Keratinocyte (primary cell): ENCODE measurements around the gene ZNF792. TPM values are rescaled to one million over a fixed set of nuclear protein-coding genes. Genes with fewer than 3 reads are reported as not detected.

Source experiments
- DNase-seq: peaks from one replicate; pipeline ENCODE4 v3.0.0-alpha.2; 2011; ENCODE audit warnings: low read depth, missing footprints, low spot score
- FAIRE-seq: peaks from 2 replicates; lab custom pipeline; 2011; peaks lifted over from hg19 to GRCh38; lab: Jason Lieb, UNC
- H2AFZ ChIP-seq: 2 replicates; pipeline ENCODE4 v1.6.0; 2012; ENCODE audit warnings: low read length, control low read depth, inconsistent platforms; ENCODE audit not compliant: control insufficient read depth
- H3K27ac ChIP-seq: 2 replicates; pipeline ENCODE4 v1.5.1; 2011; ENCODE audit warnings: low read length; ENCODE audit not compliant: control insufficient read depth, insufficient read depth
- H3K27me3 ChIP-seq: 3 replicates; pipeline ENCODE4 v1.6.0; 2011; ENCODE audit warnings: low read length; ENCODE audit not compliant: control insufficient read depth, insufficient read depth; ENCODE audit errors: extremely low read depth
- H3K36me3 ChIP-seq, 2 experiments: 2 replicates in 1 of 2; 3 replicates in 1 of 2; pipeline ENCODE4 v1.5.1; 2011; ENCODE audit warnings: low read length in 2 of 2, mild to moderate bottlenecking in 1 of 2; ENCODE audit not compliant: control insufficient read depth in 2 of 2, insufficient read depth in 2 of 2; ENCODE audit errors: extremely low read depth in 1 of 2
- H3K4me1 ChIP-seq: 3 replicates; pipeline ENCODE4 v1.5.1; 2011; ENCODE audit warnings: low read length; ENCODE audit not compliant: control insufficient read depth, insufficient read depth; ENCODE audit errors: extremely low read depth
- H3K4me2 ChIP-seq: 3 replicates; pipeline ENCODE4 v1.6.0; 2011; ENCODE audit warnings: low read depth, low read length; ENCODE audit not compliant: control insufficient read depth, insufficient read depth; ENCODE audit errors: extremely low read depth
- H3K4me3 ChIP-seq, 3 experiments: fragments of 200-600 bp in 1 of 3; sonication (generic) in 1 of 3; 2 replicates in 2 of 3; 3 replicates in 1 of 3; pipeline ENCODE4 v1.5.1; 2011 to 2016; ENCODE audit warnings: low read length in 3 of 3, mild to moderate bottlenecking in 3 of 3, control low read depth in 2 of 3, inconsistent platforms in 1 of 3, low read depth in 1 of 3, mixed read lengths in 1 of 3, mixed run types in 1 of 3, moderate library complexity in 1 of 3; ENCODE audit not compliant: control insufficient read depth in 2 of 3, insufficient read depth in 2 of 3; ENCODE audit errors: extremely low read depth in 1 of 3
- H3K79me2 ChIP-seq: 2 replicates; pipeline ENCODE4 v1.6.0; 2012; ENCODE audit warnings: low read length; ENCODE audit not compliant: control insufficient read depth, insufficient read depth
- H3K9ac ChIP-seq: 3 replicates; pipeline ENCODE4 v1.6.0; 2011; ENCODE audit warnings: low read length; ENCODE audit not compliant: control insufficient read depth, insufficient read depth; ENCODE audit errors: extremely low read depth
- H3K9me1 ChIP-seq: 3 replicates; pipeline ENCODE4 v1.6.0; 2011; ENCODE audit warnings: low read length; ENCODE audit not compliant: control insufficient read depth, insufficient read depth; ENCODE audit errors: extremely low read depth
- H3K9me3 ChIP-seq: 2 replicates; pipeline ENCODE4 v1.5.1; 2012; ENCODE audit warnings: low read depth, low read length; ENCODE audit not compliant: control insufficient read depth
- H4K20me1 ChIP-seq: 3 replicates; pipeline ENCODE4 v1.6.0; 2011; ENCODE audit warnings: low read length; ENCODE audit not compliant: control insufficient read depth, insufficient read depth; ENCODE audit errors: extremely low read depth
- EZH2 ChIP-seq: IDR thresholded peaks from one replicate; pipeline ENCODE4 v1.6.1; 2012; ENCODE audit warnings: inconsistent platforms, mild to moderate bottlenecking, low read length, moderate library complexity
- dilution Hi-C: fragments of 300-500 bp; cut with MboI; formaldehyde crosslinking; loops from one replicate; pipeline ENCODE4 v1.7.0; 2020; ENCODE audit warnings: low sequenced_read_pairs; ENCODE audit not compliant: extremely low pct_ligation_motif_present
- polyA plus RNA-seq, 5 experiments: library from polyadenylated mRNA; depleted of rRNA in 3 of 5; stranded (reverse) in 3 of 5; stranded (forward) in 1 of 5; unstranded in 1 of 5; fragments of >200 nt; gene quantifications; 1 replicate in 1 of 5; 2 replicates in 3 of 5; 3 replicates in 1 of 5; pipeline versions ENCODE4 v1.2.1 to v1.2.3, GENCODE V29; 2011 to 2012; ENCODE audit warnings: missing spikeins in 2 of 5, low read depth in 1 of 5, low replicate concordance in 1 of 5
- TF ChIP-seq, protein P1 (sequence below), 3 experiments: IDR thresholded peaks in 1 of 3; conservative IDR thresholded peaks in 1 of 3; optimal IDR thresholded peaks in 1 of 3; 2 replicates in 2 of 3; 3 replicates in 1 of 3; pipeline versions ENCODE3 to v1.5.1; 2011; ENCODE audit warnings: low read length in 3 of 3, mild to moderate bottlenecking in 3 of 3, moderate library complexity in 2 of 3, control low read depth in 1 of 3, inconsistent platforms in 1 of 3; ENCODE audit not compliant: insufficient read depth in 2 of 3; ENCODE audit errors: extremely low read depth in 1 of 3

Gene ZNF792
- polyA plus RNA-seq, 1 donor (not counting 4 experiments of a cell fraction or from before 2014, with no cell fraction given), result 1.9 TPM

DNA sequence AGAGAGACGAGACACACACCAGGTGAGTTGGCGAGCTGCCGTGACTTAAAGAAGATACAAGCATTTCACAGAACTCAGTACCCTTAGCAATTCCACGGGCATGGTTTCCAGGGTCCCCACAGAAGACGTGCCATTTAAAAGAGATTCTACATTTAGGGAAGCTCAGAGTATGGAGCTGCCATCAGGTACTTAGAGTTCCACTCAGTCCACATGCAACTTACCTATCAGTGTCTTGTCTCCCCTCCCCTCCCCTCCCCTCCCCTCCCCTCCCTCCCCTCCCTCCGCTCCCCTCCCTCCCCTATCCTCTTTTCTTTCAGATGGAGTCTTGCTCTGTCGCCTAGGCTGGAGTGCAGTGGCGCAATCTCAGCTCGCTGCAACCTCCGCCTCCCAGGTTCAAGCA is 25.1 kb downstream of the ZNF792 start:
- TF ChIP-seq, protein P1, sequence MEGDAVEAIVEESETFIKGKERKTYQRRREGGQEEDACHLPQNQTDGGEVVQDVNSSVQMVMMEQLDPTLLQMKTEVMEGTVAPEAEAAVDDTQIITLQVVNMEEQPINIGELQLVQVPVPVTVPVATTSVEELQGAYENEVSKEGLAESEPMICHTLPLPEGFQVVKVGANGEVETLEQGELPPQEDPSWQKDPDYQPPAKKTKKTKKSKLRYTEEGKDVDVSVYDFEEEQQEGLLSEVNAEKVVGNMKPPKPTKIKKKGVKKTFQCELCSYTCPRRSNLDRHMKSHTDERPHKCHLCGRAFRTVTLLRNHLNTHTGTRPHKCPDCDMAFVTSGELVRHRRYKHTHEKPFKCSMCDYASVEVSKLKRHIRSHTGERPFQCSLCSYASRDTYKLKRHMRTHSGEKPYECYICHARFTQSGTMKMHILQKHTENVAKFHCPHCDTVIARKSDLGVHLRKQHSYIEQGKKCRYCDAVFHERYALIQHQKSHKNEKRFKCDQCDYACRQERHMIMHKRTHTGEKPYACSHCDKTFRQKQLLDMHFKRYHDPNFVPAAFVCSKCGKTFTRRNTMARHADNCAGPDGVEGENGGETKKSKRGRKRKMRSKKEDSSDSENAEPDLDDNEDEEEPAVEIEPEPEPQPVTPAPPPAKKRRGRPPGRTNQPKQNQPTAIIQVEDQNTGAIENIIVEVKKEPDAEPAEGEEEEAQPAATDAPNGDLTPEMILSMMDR (optimal IDR thresholded peaks at IDR 0.05 in 1 of 3, IDR thresholded peaks at IDR 0.05 in 1 of 3, conservative IDR thresholded peaks at IDR 0.05 in 1 of 3; ENCODE audit: extremely low read depth in 1 of 3, insufficient read depth in 2 of 3, low read length in 3 of 3), result no peak
- TF ChIP-seq EZH2, result no peak
- Histone ChIP-seq H3K9me3 (peaks cover 6% of the 10 kb centered on the region), H3K9me1 (no peaks in the 10 kb centered on the region), H3K4me3 (no peak overlapping the region), H3K4me2 (no peak overlapping the region), H2AFZ (no peak overlapping the region), H3K4me1 (no peaks in the 10 kb centered on the region), H3K27me3 (no peaks in the 10 kb centered on the region), H3K79me2 (no peaks in the 10 kb centered on the region), H3K36me3 (peaks cover 3 to 11% of the 10 kb centered on the region in 2 experiments), H3K9ac (no peak overlapping the region), H4K20me1 (no peaks in the 10 kb centered on the region), H3K27ac (no peak overlapping the region)
- DNase-seq (no peak), FAIRE-seq (no peak)
- dilution Hi-C loops, result no loop called here

DNA sequence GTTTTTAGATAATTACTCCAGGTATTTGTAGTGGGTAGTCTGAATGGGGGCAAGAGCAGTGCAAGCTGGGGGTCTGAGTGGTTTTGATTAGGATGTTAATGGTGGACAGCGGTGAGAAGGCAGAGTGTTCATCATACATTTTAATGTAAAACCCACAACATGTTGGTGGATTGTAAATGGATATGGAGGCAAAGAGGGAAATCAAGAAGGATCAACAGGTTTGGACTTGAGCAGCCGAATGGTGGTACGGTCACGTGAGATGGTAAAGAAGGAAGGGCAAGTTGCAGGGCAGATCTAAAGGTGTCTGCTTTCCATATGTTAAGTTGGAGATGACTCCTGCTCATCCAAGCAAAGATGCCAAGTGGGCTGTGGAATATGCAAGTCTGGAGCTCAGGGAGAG is 27.8 kb downstream of the ZNF792 start:
- Histone ChIP-seq H3K4me2 (no peak overlapping the region), H3K9me3 (no peaks in the 10 kb centered on the region), H3K4me3 (no peak overlapping the region), H2AFZ (no peak overlapping the region), H3K27ac (no peak overlapping the region), H3K79me2 (no peaks in the 10 kb centered on the region), H3K27me3 (no peaks in the 10 kb centered on the region), H3K9me1 (no peaks in the 10 kb centered on the region), H3K4me1 (no peaks in the 10 kb centered on the region), H3K9ac (no peak overlapping the region), H3K36me3 (peaks cover 3 to 11% of the 10 kb centered on the region in 2 experiments), H4K20me1 (no peaks in the 10 kb centered on the region)
- dilution Hi-C loops, result no loop called here
- FAIRE-seq, result no peak
- TF ChIP-seq EZH2, result no peak
- TF ChIP-seq, protein P1 (optimal IDR thresholded peaks at IDR 0.05 in 1 of 3, IDR thresholded peaks at IDR 0.05 in 1 of 3, conservative IDR thresholded peaks at IDR 0.05 in 1 of 3; ENCODE audit: extremely low read depth in 1 of 3, insufficient read depth in 2 of 3, low read length in 3 of 3), result no peak
- no peak for DNase-seq
